Stomach (tissue), 9 donors: ENCODE data around the gene LRIF1. TPM values are rescaled to one million over a fixed set of nuclear protein-coding genes. Genes with fewer than 3 reads are reported as not detected.

Source experiments
- DNase-seq, 2 donors: peaks; one replicate each; pipeline versions ENCODE4 v3.0.0 to v3.0.0-alpha.2; 2013 to 2019
- H3K27ac ChIP-seq, 5 donors: fragments of 200-600 bp in 4 of 5; sonication (generic) in 4 of 5; one replicate each; pipeline ENCODE4 v1.5.1; 2013 to 2019; ENCODE audit warnings: mild to moderate bottlenecking in 1 of 5, moderate library complexity in 1 of 5
- H3K27me3 ChIP-seq, 3 donors: fragments of 200-600 bp; sonication (generic); one replicate each; pipeline ENCODE4 v1.5.1; 2017 to 2019; ENCODE audit warnings: mixed run types in 1 of 3
- H3K36me3 ChIP-seq, 4 donors: fragments of 200-600 bp; sonication (generic); 1 replicate in 3 of 4; 2 replicates in 1 of 4; pipeline ENCODE4 v1.5.1; 2016 to 2019
- H3K4me1 ChIP-seq, 4 donors: fragments of 200-600 bp; sonication (generic); one replicate each; pipeline ENCODE4 v1.5.1; 2016 to 2019
- H3K4me3 ChIP-seq, 4 donors: fragments of 200-600 bp; sonication (generic) in 3 of 4; one replicate each; pipeline ENCODE4 v1.5.1; 2016 to 2019; ENCODE audit warnings: mild to moderate bottlenecking in 1 of 4
- H3K9me3 ChIP-seq, 4 donors: fragments of 200-600 bp; sonication (generic); one replicate each; pipeline ENCODE4 v1.5.1; 2016 to 2019
- EP300 ChIP-seq: sonication (generic); formaldehyde crosslinking; IDR thresholded peaks from one replicate; pipeline ENCODE4 v1.6.1; 2017; ENCODE audit warnings: antibody characterized with exemption
- POLR2A ChIP-seq, 4 donors: fragments of 450-650 bp; IDR thresholded peaks; one replicate each; pipeline ENCODE4 v1.6.1; 2016; ENCODE audit warnings: antibody characterized with exemption in 4 of 4, control low read depth in 2 of 4, mild to moderate bottlenecking in 1 of 4, moderate library complexity in 1 of 4
- POLR2AphosphoS5 ChIP-seq, 3 donors: sonication (generic); formaldehyde crosslinking; IDR thresholded peaks; one replicate each; pipeline ENCODE4 v1.6.1; 2016; ENCODE audit warnings: antibody characterized with exemption in 3 of 3
- WGBS, 5 donors: extraction: QIAGEN DNeasy Blood & Tissue Kit in 3 of 5; methylation state at CpG; one replicate each; pipeline versions ENCODE4 v1.1.5 to v1.1.7; 2013 to 2018; 5-methylcytosine and 5-hydroxymethylcytosine counted together
- intact Hi-C: fragments of 100-400 bp; cut with DNase I; formaldehyde crosslinking; loops from one replicate; pipeline ENCODE4 v1.15.1; 2023; ENCODE audit warnings: low total_unique reads
- polyA plus RNA-seq, 3 donors: library from polyadenylated mRNA; stranded (reverse); fragments of 200-250 nt; gene quantifications; one replicate each; pipeline ENCODE4 v1.2.3, GENCODE V29; 2013
- total RNA-seq, 5 donors: library from RNA; depleted of rRNA; stranded (reverse); fragments of >200 nt; gene quantifications; one replicate each; pipeline versions ENCODE4 v1.1.0 to v1.2.3, GENCODE V29; 2014 to 2016
- TF ChIP-seq, protein P1 (sequence below), 7 experiments: fragments of 450-650 bp in 4 of 7; fragments of 200-600 bp in 3 of 7; sonication (generic) in 3 of 7; IDR thresholded peaks; one replicate each; pipeline ENCODE4 v1.5.1; 2016 to 2019; ENCODE audit warnings: antibody characterized with exemption in 7 of 7, control low read depth in 2 of 7, mild to moderate bottlenecking in 1 of 7
- donor health status: healthy with polysubstance abuse.
- donor health status: Bipolar disorder and iron deficiency.
- donor health status: healthy.

Gene LRIF1
- total and polyA plus RNA-seq, 8 donors = 2.0 to 22.8 (median 5.7) TPM

DNA sequence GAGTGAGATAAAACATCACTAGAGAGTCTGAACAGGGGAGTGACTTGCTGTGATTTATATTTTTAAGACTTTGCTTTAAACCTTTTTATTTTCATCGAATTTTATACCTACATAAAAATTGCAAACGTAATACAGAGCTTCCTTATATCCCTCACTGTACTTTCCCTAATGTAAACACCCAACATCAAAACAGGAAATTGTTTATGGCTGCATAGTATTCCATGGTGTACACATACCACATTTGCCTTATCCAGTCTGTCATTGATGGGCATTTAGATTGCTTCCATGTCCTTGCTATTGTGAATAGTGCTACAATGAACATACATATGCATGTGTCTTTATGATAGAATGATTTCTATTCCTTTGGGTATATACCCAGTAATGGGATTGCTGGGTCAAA is 34.8 kb downstream of the LRIF1 start:
- WGBS, 5 donors = 44 to 81% (median 63%) methylated on average over 2 of the region's 2 CpGs
- no peak for DNase-seq
- peaks cover 0 to 29% (median 10%) of the 10 kb centered on the region in 4 donors for H3K9me3 ChIP-seq
- intact Hi-C loops = no loop called here
- TF ChIP-seq POLR2A (IDR thresholded peaks at IDR 0.05) (no peak), EP300 (no peak), POLR2AphosphoS5 (IDR thresholded peaks at IDR 0.05) (no peak)
- TF ChIP-seq, protein P1, sequence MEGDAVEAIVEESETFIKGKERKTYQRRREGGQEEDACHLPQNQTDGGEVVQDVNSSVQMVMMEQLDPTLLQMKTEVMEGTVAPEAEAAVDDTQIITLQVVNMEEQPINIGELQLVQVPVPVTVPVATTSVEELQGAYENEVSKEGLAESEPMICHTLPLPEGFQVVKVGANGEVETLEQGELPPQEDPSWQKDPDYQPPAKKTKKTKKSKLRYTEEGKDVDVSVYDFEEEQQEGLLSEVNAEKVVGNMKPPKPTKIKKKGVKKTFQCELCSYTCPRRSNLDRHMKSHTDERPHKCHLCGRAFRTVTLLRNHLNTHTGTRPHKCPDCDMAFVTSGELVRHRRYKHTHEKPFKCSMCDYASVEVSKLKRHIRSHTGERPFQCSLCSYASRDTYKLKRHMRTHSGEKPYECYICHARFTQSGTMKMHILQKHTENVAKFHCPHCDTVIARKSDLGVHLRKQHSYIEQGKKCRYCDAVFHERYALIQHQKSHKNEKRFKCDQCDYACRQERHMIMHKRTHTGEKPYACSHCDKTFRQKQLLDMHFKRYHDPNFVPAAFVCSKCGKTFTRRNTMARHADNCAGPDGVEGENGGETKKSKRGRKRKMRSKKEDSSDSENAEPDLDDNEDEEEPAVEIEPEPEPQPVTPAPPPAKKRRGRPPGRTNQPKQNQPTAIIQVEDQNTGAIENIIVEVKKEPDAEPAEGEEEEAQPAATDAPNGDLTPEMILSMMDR (IDR thresholded peaks at IDR 0.05) = no peak
- no peak overlapping the region for H3K27ac ChIP-seq
- H3K4me3 ChIP-seq = no peak overlapping the region
- H3K27me3 ChIP-seq = no peaks in the 10 kb centered on the region
- H3K36me3 ChIP-seq = no peaks in the 10 kb centered on the region
- no peaks in the 10 kb centered on the region for H3K4me1 ChIP-seq

DNA sequence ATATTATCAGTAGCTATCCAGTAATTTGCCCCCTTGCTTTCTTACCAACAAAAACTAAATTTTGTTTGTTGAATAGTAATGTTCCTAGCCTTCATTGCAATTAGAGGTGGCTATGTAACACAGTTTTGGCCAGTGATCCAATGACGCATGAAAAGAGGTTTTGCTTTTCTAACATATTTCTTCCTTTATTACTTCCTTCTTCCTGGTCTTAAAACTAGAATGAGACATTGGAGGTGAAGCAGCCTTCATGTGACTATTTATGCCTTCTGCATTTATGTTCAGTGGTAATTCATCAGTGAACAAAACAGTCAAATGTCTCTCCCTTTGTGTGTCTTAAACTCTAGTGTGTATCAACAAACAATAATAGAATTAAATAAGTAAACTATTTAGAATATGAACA is 35.5 kb downstream of the LRIF1 start:
- H3K4me3 ChIP-seq = no peak overlapping the region
- TF ChIP-seq, protein P1 (IDR thresholded peaks at IDR 0.05) = no peak
- TF ChIP-seq EP300 = no peak
- no peak for TF ChIP-seq POLR2AphosphoS5 (IDR thresholded peaks at IDR 0.05)
- TF ChIP-seq POLR2A (IDR thresholded peaks at IDR 0.05) = no peak
- no peaks in the 10 kb centered on the region for H3K27me3 ChIP-seq
- no peak overlapping the region for H3K27ac ChIP-seq
- no peaks in the 10 kb centered on the region for H3K36me3 ChIP-seq
- WGBS, 5 donors = 70 to 79% (median 75%) methylated on average over 1 of the region's 1 CpG
- intact Hi-C loops = no loop called here
- no peak for DNase-seq
- H3K9me3 ChIP-seq = peaks cover 0 to 24% (median 10%) of the 10 kb centered on the region in 4 donors
- no peaks in the 10 kb centered on the region for H3K4me1 ChIP-seq

DNA sequence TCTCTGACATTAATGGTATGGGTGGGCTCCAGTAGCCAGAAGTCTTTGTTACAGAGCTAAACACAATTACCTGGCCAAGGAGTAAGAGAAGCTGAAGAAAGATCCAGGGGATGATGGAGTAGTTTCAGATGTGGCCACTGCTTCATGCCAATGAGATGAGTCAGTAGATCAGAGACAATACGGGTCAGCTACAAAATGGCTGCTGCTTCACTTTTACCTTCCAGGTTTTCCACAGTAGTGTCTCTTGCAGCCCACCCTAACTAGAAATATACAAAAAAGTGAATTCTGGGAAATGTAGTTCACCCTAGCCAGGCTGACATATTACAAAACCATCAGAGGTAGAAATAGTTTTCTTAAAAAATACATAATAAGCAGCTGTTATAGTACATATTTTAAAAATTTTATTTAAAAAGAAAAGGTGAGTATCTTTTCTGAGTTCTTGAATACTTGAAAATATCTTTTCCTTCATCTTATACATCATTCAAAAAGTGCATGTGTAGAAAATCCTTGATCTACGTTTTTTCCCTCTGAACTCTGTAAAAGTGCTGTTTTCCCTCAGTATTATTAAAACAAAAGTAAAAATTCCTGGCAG is 36.1 kb downstream of the LRIF1 start:
- no peak for DNase-seq
- Histone ChIP-seq H3K27ac (no peak overlapping the region), H3K27me3 (no peaks in the 10 kb centered on the region), H3K4me1 (no peaks in the 10 kb centered on the region), H3K36me3 (no peaks in the 10 kb centered on the region), H3K4me3 (no peak overlapping the region), H3K9me3 (peaks cover 0 to 22% (median 12%) of the 10 kb centered on the region in 4 donors)
- intact Hi-C loops = no loop called here
- WGBS, 5 donors = 58 to 72% (median 71%) methylated on average over 2 of the region's 2 CpGs
- TF ChIP-seq POLR2A (IDR thresholded peaks at IDR 0.05) (no peak), EP300 (no peak)
- TF ChIP-seq, protein P1 (IDR thresholded peaks at IDR 0.05) = no peak

DNA sequence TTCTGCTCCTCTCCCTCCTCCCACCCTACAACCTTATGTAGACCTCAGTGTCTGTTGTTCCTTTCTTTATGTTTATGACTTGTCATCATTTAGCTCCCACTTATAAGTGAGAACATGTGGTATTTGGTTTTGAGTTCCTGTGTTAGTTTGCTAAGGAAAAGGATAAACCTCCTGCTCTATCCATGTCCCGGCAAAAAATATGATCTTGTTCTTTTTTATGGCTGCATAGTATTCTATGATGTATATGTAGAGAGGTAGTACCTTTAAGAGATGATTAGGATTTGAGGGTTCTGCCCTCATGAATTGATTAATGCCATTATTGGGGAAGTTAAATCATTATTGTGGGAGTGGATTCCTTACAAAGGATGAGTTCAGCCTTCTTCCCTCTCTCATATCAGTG is 41.8 kb downstream of the LRIF1 start:
- peaks cover 0 to 8% (median 3%) of the 10 kb centered on the region in 4 donors for H3K9me3 ChIP-seq
- H3K27ac ChIP-seq = no peak overlapping the region
- intact Hi-C loops = no loop called here
- no peaks in the 10 kb centered on the region for H3K27me3 ChIP-seq
- no peaks in the 10 kb centered on the region for H3K4me1 ChIP-seq
- 94 to 100% (median 97%) methylated on average over 1 of the region's 1 CpG for WGBS, 5 donors
- no peak overlapping the region for H3K4me3 ChIP-seq
- DNase-seq = no peak
- no peaks in the 10 kb centered on the region for H3K36me3 ChIP-seq
- TF ChIP-seq POLR2AphosphoS5 (IDR thresholded peaks at IDR 0.05) (no peak), POLR2A (IDR thresholded peaks at IDR 0.05) (no peak), EP300 (no peak)
- TF ChIP-seq, protein P1 (IDR thresholded peaks at IDR 0.05) = no peak
